HEK293 (cell line): ENCODE results near the gene BBS9.

Experiments used
- CTCF ChIA-PET: fragments of 350-600 bp; formaldehyde crosslinking; extraction: SDS; loops from one replicate; lab custom pipeline; 2021; ENCODE audit warnings: antibody characterized with exemption; lab: Yijun Ruan, JAX
- POLR2A ChIA-PET: fragments of 300-600 bp; formaldehyde crosslinking; extraction: SDS; loops from one replicate; lab custom pipeline; 2020; ENCODE audit warnings: antibody characterized with exemption, inconsistent platforms; lab: Yijun Ruan, JAX
- H3K27ac ChIP-seq: fragments of 200-500 bp; sonication (Bioruptor generic); 2 replicates; pipeline ENCODE4 v1.5.1; 2014; ENCODE audit warnings: low read depth, low read length, control low read depth, inconsistent platforms; ENCODE audit errors: extremely low read depth
- H3K36me3 ChIP-seq, 2 experiments: fragments of 200-500 bp in 1 of 2; sonication (Bioruptor generic) in 1 of 2; 1 replicate in 1 of 2; 2 replicates in 1 of 2; pipeline ENCODE4 v1.5.1; 2014 to 2017; ENCODE audit warnings: inconsistent platforms in 2 of 2, low read length in 2 of 2; ENCODE audit not compliant: control insufficient read depth in 2 of 2, insufficient read depth in 1 of 2
- H3K4me1 ChIP-seq: fragments of 200-500 bp; sonication (Bioruptor generic); 2 replicates; pipeline ENCODE4 v1.5.1; 2014; ENCODE audit warnings: mild to moderate bottlenecking, low read length, inconsistent platforms; ENCODE audit not compliant: control insufficient read depth, insufficient read depth
- H3K4me3 ChIP-seq: 2 replicates; pipeline ENCODE4 v1.5.1; 2011; ENCODE audit warnings: low read depth, mild to moderate bottlenecking, control low read depth, low read length, moderate library complexity
- H3K9me3 ChIP-seq: fragments of 200-500 bp; sonication (Bioruptor generic); 2 replicates; pipeline ENCODE4 v1.5.1; 2014; ENCODE audit warnings: low read depth, low read length, inconsistent platforms; ENCODE audit not compliant: control insufficient read depth, insufficient read depth
- BCL6B ChIP-seq: fragments of 450-650 bp; formaldehyde crosslinking; IDR thresholded peaks from 2 replicates; pipeline ENCODE4 v1.5.1; 2017; ENCODE audit warnings: missing biosample characterization, missing genetic modification characterization
- GFI1B ChIP-seq: fragments of 450-650 bp; formaldehyde crosslinking; IDR thresholded peaks from 2 replicates; pipeline ENCODE4 v1.5.1; 2016; ENCODE audit warnings: missing biosample characterization, missing genetic modification characterization
- PRDM1 ChIP-seq: fragments of 450-650 bp; formaldehyde crosslinking; IDR thresholded peaks from 2 replicates; pipeline ENCODE4; 2016; ENCODE audit warnings: missing biosample characterization, missing genetic modification characterization
- RBAK ChIP-seq: fragments of 450-650 bp; formaldehyde crosslinking; IDR thresholded peaks from 2 replicates; pipeline ENCODE4 v1.5.1; 2016; ENCODE audit warnings: missing biosample characterization, missing genetic modification characterization
- REPIN1 ChIP-seq: fragments of 450-650 bp; formaldehyde crosslinking; IDR thresholded peaks from 2 replicates; pipeline ENCODE4 v1.5.1; 2017; ENCODE audit warnings: missing biosample characterization, missing genetic modification characterization, low read depth
- SETDB1 ChIP-seq: IDR thresholded peaks from one replicate; pipeline ENCODE4 v1.6.1; 2017; ENCODE audit warnings: mild to moderate bottlenecking, low read length, moderate library complexity, mixed read lengths; ENCODE audit not compliant: insufficient read length
- ZBTB48 ChIP-seq: fragments of 450-650 bp; formaldehyde crosslinking; IDR thresholded peaks from 2 replicates; pipeline ENCODE4 v1.5.1; 2016; ENCODE audit warnings: missing biosample characterization, missing genetic modification characterization
- ZFHX2 ChIP-seq: fragments of 450-650 bp; formaldehyde crosslinking; conservative IDR thresholded peaks from 2 replicates; pipeline ENCODE4 v1.5.1; 2016; ENCODE audit warnings: missing biosample characterization, missing genetic modification characterization
- ZNF114 ChIP-seq: fragments of 450-650 bp; formaldehyde crosslinking; IDR thresholded peaks from 2 replicates; pipeline ENCODE4 v1.5.0; 2017; ENCODE audit warnings: missing biosample characterization, missing genetic modification characterization
- ZNF121 ChIP-seq: fragments of 450-650 bp; formaldehyde crosslinking; IDR thresholded peaks from 2 replicates; pipeline ENCODE4 v1.5.1; 2016; ENCODE audit warnings: missing biosample characterization, missing genetic modification characterization
- ZNF146 ChIP-seq: fragments of 450-650 bp; formaldehyde crosslinking; IDR thresholded peaks from 2 replicates; pipeline ENCODE4 v1.5.1; 2016; ENCODE audit warnings: missing biosample characterization, missing genetic modification characterization
- ZNF155 ChIP-seq: fragments of 450-650 bp; formaldehyde crosslinking; IDR thresholded peaks from 2 replicates; pipeline ENCODE4 v1.5.1; 2016; ENCODE audit warnings: missing biosample characterization, missing genetic modification characterization
- ZNF174 ChIP-seq: fragments of 450-650 bp; formaldehyde crosslinking; IDR thresholded peaks from 2 replicates; pipeline ENCODE4 v1.5.0; 2017; ENCODE audit warnings: missing biosample characterization, mild to moderate bottlenecking, missing genetic modification characterization
- ZNF184 ChIP-seq: fragments of 450-650 bp; IDR thresholded peaks from 2 replicates; pipeline ENCODE4 v1.5.1; 2018; ENCODE audit warnings: missing biosample characterization, mild to moderate bottlenecking, missing genetic modification characterization
- ZNF221 ChIP-seq: fragments of 450-650 bp; formaldehyde crosslinking; IDR thresholded peaks from 2 replicates; pipeline ENCODE4 v1.5.1; 2017; ENCODE audit warnings: missing biosample characterization, missing genetic modification characterization, borderline replicate concordance
- ZNF266 ChIP-seq: fragments of 450-650 bp; formaldehyde crosslinking; IDR thresholded peaks from 2 replicates; pipeline ENCODE4 v1.5.1; 2016; ENCODE audit warnings: missing biosample characterization, missing genetic modification characterization, low read depth
- ZNF324 ChIP-seq: fragments of 450-650 bp; formaldehyde crosslinking; IDR thresholded peaks from 2 replicates; pipeline ENCODE4 v1.5.1; 2016; ENCODE audit warnings: missing biosample characterization, missing genetic modification characterization
- ZNF423 ChIP-seq: fragments of 450-650 bp; formaldehyde crosslinking; IDR thresholded peaks from 2 replicates; pipeline ENCODE4 v1.5.1; 2016; ENCODE audit warnings: missing biosample characterization, missing genetic modification characterization
- ZNF513 ChIP-seq: fragments of 450-650 bp; IDR thresholded peaks from 2 replicates; pipeline ENCODE4 v1.5.1; 2018; ENCODE audit warnings: missing biosample characterization, missing genetic modification characterization
- ZNF544 ChIP-seq: fragments of 450-650 bp; formaldehyde crosslinking; IDR thresholded peaks from 2 replicates; pipeline ENCODE4 v1.5.0; 2017; ENCODE audit warnings: missing biosample characterization, missing genetic modification characterization
- ZNF560 ChIP-seq: fragments of 450-650 bp; formaldehyde crosslinking; IDR thresholded peaks from 2 replicates; pipeline ENCODE4 v1.5.1; 2017; ENCODE audit warnings: missing biosample characterization, missing genetic modification characterization, borderline replicate concordance
- ZNF791 ChIP-seq: fragments of 450-650 bp; formaldehyde crosslinking; IDR thresholded peaks from 2 replicates; pipeline ENCODE4 v1.5.1; 2016; ENCODE audit warnings: missing biosample characterization, missing genetic modification characterization
- ZSCAN16 ChIP-seq: fragments of 450-650 bp; formaldehyde crosslinking; IDR thresholded peaks from 2 replicates; pipeline ENCODE4 v1.5.1; 2016; ENCODE audit warnings: missing biosample characterization, missing genetic modification characterization
- ZXDB ChIP-seq: fragments of 450-650 bp; formaldehyde crosslinking; IDR thresholded peaks from 2 replicates; pipeline ENCODE4 v1.5.1; 2016; ENCODE audit warnings: missing biosample characterization, missing genetic modification characterization
- TF ChIP-seq, protein P1 (sequence below): fragments of 450-650 bp; formaldehyde crosslinking; IDR thresholded peaks from 2 replicates; pipeline ENCODE4 v1.5.1; 2016; ENCODE audit warnings: missing biosample characterization, missing genetic modification characterization, low read depth

BBS9 gene

GRCh38 chr7:33287738-33288137 lies 158.4 kb downstream of the BBS9 start:
- Histone ChIP-seq H3K36me3 (no peaks in the 10 kb centered on the region), H3K27ac (no peak overlapping the region), H3K4me3 (no peak overlapping the region), H3K9me3 (no peaks in the 10 kb centered on the region), H3K4me1 (no peaks in the 10 kb centered on the region)
- ChIA-PET CTCF (no interaction called here), POLR2A (no interaction called here)
- TF ChIP-seq GFI1B (tag by site-specific recombination) (no peak), ZBTB48 (tag by site-specific recombination) (no peak), SETDB1 (peak; percentile 53), ZXDB (tag by site-specific recombination) (no peak), ZNF121 (tag by site-specific recombination) (no peak), ZNF324 (no peak), ZNF513 (no peak), ZNF266 (no peak), ZNF174 (tag by site-specific recombination) (no peak)

DNA sequence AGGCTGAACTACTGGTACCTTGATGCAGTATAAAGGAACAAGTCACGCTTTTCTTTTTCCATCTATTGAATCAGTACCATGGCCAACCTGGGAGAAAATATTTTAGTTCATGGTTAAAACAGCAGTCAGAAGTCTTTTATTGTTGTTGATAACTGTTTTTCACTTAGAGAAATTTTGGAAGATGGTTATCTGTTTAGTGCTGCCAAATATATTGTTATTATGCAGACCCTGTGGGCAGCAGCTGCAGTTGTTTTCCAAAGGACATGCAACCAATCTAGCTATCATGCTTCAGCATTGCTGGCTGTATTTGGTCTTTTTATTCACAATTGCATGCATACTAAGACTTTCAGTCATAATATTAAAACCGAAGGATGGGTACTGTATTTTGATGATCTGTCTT lies 169.5 kb downstream of the BBS9 start:
- Histone ChIP-seq H3K4me1 (no peaks in the 10 kb centered on the region), H3K27ac (no peak overlapping the region), H3K4me3 (no peak overlapping the region), H3K9me3 (no peaks in the 10 kb centered on the region), H3K36me3 (no peaks in the 10 kb centered on the region)
- CTCF ChIA-PET: no interaction called here
- TF ChIP-seq ZSCAN16 (tag by site-specific recombination): no peak
- TF ChIP-seq ZFHX2 (tag by site-specific recombination): no peak
- TF ChIP-seq ZNF221: no peak
- TF ChIP-seq REPIN1 (tag by site-specific recombination): no peak
- no peak for TF ChIP-seq ZNF791 (tag by site-specific recombination)
- TF ChIP-seq ZNF184: no peak
- TF ChIP-seq ZNF114 (tag by site-specific recombination): no peak
- TF ChIP-seq, protein P1, sequence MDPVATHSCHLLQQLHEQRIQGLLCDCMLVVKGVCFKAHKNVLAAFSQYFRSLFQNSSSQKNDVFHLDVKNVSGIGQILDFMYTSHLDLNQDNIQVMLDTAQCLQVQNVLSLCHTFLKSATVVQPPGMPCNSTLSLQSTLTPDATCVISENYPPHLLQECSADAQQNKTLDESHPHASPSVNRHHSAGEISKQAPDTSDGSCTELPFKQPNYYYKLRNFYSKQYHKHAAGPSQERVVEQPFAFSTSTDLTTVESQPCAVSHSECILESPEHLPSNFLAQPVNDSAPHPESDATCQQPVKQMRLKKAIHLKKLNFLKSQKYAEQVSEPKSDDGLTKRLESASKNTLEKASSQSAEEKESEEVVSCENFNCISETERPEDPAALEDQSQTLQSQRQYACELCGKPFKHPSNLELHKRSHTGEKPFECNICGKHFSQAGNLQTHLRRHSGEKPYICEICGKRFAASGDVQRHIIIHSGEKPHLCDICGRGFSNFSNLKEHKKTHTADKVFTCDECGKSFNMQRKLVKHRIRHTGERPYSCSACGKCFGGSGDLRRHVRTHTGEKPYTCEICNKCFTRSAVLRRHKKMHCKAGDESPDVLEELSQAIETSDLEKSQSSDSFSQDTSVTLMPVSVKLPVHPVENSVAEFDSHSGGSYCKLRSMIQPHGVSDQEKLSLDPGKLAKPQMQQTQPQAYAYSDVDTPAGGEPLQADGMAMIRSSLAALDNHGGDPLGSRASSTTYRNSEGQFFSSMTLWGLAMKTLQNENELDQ (tag by site-specific recombination): no peak
- no peak for TF ChIP-seq RBAK (tag by site-specific recombination)
- no peak for TF ChIP-seq ZNF423 (tag by site-specific recombination)
- TF ChIP-seq ZNF155 (tag by site-specific recombination): no peak
- no peak for TF ChIP-seq ZNF544 (tag by site-specific recombination)
- no peak for TF ChIP-seq ZNF560 (tag by site-specific recombination)
- no peak for TF ChIP-seq PRDM1 (tag by site-specific recombination)
- TF ChIP-seq ZNF146: no peak
- TF ChIP-seq BCL6B (tag by site-specific recombination): no peak
- POLR2A ChIA-PET: no interaction called here
